HepG2 (cell line): ENCODE measurements around the gene SMAP2. TPM values are rescaled to one million over a fixed set of nuclear protein-coding genes. Genes with fewer than 3 reads are reported as not detected.

ENCODE experiments used
- ATF1 ChIP-seq: IDR thresholded peaks from 2 replicates; pipeline ENCODE4 v1.6.1; 2016; ENCODE audit warnings: mild to moderate bottlenecking, control low read depth
- ATM ChIP-seq: fragments of 450-650 bp; IDR thresholded peaks from 2 replicates; pipeline ENCODE4 v1.7.1; 2017; ENCODE audit warnings: mild to moderate bottlenecking, borderline replicate concordance
- DMAP1 ChIP-seq: IDR thresholded peaks from 2 replicates; pipeline ENCODE4 v1.6.1; 2016
- ERF ChIP-seq: IDR thresholded peaks from 2 replicates; pipeline ENCODE4 v1.6.1; 2018; ENCODE audit warnings: missing biosample characterization, missing genetic modification reagents
- FOSL1 ChIP-seq: sonication (generic); formaldehyde crosslinking; IDR thresholded peaks from 2 replicates; pipeline ENCODE4 v1.9.0; 2021; ENCODE audit warnings: missing genetic modification reagents, borderline replicate concordance
- FOXP1 ChIP-seq, 2 experiments: fragments of 450-650 bp in 1 of 2; IDR thresholded peaks; 2 replicates each; pipeline ENCODE4 v1.6.1; 2017 to 2018; ENCODE audit warnings: antibody characterized with exemption in 1 of 2
- HNF4A ChIP-seq: sonication (generic); formaldehyde crosslinking; IDR thresholded peaks from 2 replicates; pipeline ENCODE4 v1.4.0; 2020; ENCODE audit warnings: missing genetic modification reagents
- MEIS2 ChIP-seq: sonication (generic); formaldehyde crosslinking; IDR thresholded peaks from 2 replicates; pipeline ENCODE4 v1.9.0; 2021; ENCODE audit warnings: mild to moderate bottlenecking, missing genetic modification reagents
- MYNN ChIP-seq: sonication (generic); formaldehyde crosslinking; IDR thresholded peaks from 2 replicates; pipeline ENCODE4 v1.4.0; 2020; ENCODE audit warnings: mild to moderate bottlenecking, low read depth, missing genetic modification reagents
- SMAD1 ChIP-seq: sonication (generic); formaldehyde crosslinking; IDR thresholded peaks from 2 replicates; pipeline ENCODE4 v1.4.0; 2020; ENCODE audit warnings: missing genetic modification reagents, low read depth, mild to moderate bottlenecking, borderline replicate concordance
- ZFP90 ChIP-seq: sonication (generic); formaldehyde crosslinking; IDR thresholded peaks from 2 replicates; pipeline ENCODE4 v1.8.0; 2022; ENCODE audit warnings: missing genetic modification reagents, mild to moderate bottlenecking, inconsistent platforms, borderline replicate concordance
- ZKSCAN8 ChIP-seq: IDR thresholded peaks from 2 replicates; pipeline ENCODE4 v1.6.1; 2016; ENCODE audit warnings: borderline replicate concordance, missing genetic modification reagents, missing compliant biosample characterization
- ZMYM4 ChIP-seq: sonication (generic); formaldehyde crosslinking; IDR thresholded peaks from 2 replicates; pipeline ENCODE4 v1.8.1; 2023; ENCODE audit warnings: mild to moderate bottlenecking, missing genetic modification reagents
- ZNF572 ChIP-seq: sonication (generic); formaldehyde crosslinking; IDR thresholded peaks from 2 replicates; pipeline ENCODE4 v1.5.1; 2020; ENCODE audit warnings: mild to moderate bottlenecking, missing genetic modification reagents
- ZNF781 ChIP-seq: sonication (generic); formaldehyde crosslinking; IDR thresholded peaks from 2 replicates; pipeline ENCODE4 v1.5.1; 2020; ENCODE audit warnings: borderline replicate concordance, mild to moderate bottlenecking, missing genetic modification reagents; ENCODE audit errors: not compliant biosample characterization
- ZNF788 ChIP-seq: sonication (generic); formaldehyde crosslinking; IDR thresholded peaks from 2 replicates; pipeline ENCODE4 v1.5.0; 2020; ENCODE audit warnings: mild to moderate bottlenecking, missing genetic modification reagents, borderline replicate concordance
- ZNF850 ChIP-seq: sonication (generic); formaldehyde crosslinking; conservative IDR thresholded peaks from 2 replicates; pipeline ENCODE4 v1.9.0; 2021; ENCODE audit warnings: mild to moderate bottlenecking, missing genetic modification reagents
- polyA plus RNA-seq, 8 experiments: library from polyadenylated mRNA; depleted of rRNA in 3 of 8; stranded (reverse) in 7 of 8; unstranded in 1 of 8; fragments of >200 nt; fragmentation: Illumina TruSeq in 4 of 8; extraction: Trizol in 4 of 8; gene quantifications; 2 replicates each; pipeline versions ENCODE4 v1.2.1 to v1.2.3, GENCODE V29; 2011 to 2016; ENCODE audit warnings: low read depth in 4 of 8, missing spikeins in 1 of 8, mixed read lengths in 1 of 8; ENCODE audit not compliant: insufficient read depth in 1 of 8
- total RNA-seq, 5 experiments: library from RNA; depleted of rRNA; stranded (reverse); fragments of >200 nt; fragmentation: Illumina TruSeq; extraction: Trizol; gene quantifications; 2 replicates each; pipeline ENCODE4 v1.2.3, GENCODE V29; 2016; ENCODE audit warnings: low read depth in 1 of 5
- TF ChIP-seq, protein P1 (sequence below), 2 experiments: sonication (generic) in 1 of 2; formaldehyde crosslinking in 1 of 2; IDR thresholded peaks; 2 replicates each; pipeline versions ENCODE4 v1.6.1 to v1.9.0; 2014 to 2022; ENCODE audit warnings: antibody characterized with exemption in 1 of 2, borderline replicate concordance in 1 of 2, inconsistent platforms in 1 of 2, low read depth in 1 of 2, missing genetic modification reagents in 1 of 2
- TF ChIP-seq, protein P2 (sequence below): sonication (generic); formaldehyde crosslinking; IDR thresholded peaks from 2 replicates; pipeline ENCODE4 v1.8.0; 2022; ENCODE audit warnings: missing genetic modification reagents, mild to moderate bottlenecking, borderline replicate concordance
- TF ChIP-seq, protein P3 (sequence below): sonication (generic); formaldehyde crosslinking; IDR thresholded peaks from 2 replicates; pipeline ENCODE4 v1.4.0; 2020; ENCODE audit warnings: missing genetic modification reagents
- TF ChIP-seq, protein P4 (sequence below): sonication (generic); formaldehyde crosslinking; IDR thresholded peaks from 2 replicates; pipeline ENCODE4 v1.8.0; 2022; ENCODE audit warnings: mild to moderate bottlenecking, missing genetic modification reagents, moderate library complexity

Gene SMAP2
- total and polyA plus RNA-seq, 2 of the 13 experiments (the other 11 are each of a cell fraction or from before 2014, with no cell fraction given): 19.0 to 22.3 TPM

DNA sequence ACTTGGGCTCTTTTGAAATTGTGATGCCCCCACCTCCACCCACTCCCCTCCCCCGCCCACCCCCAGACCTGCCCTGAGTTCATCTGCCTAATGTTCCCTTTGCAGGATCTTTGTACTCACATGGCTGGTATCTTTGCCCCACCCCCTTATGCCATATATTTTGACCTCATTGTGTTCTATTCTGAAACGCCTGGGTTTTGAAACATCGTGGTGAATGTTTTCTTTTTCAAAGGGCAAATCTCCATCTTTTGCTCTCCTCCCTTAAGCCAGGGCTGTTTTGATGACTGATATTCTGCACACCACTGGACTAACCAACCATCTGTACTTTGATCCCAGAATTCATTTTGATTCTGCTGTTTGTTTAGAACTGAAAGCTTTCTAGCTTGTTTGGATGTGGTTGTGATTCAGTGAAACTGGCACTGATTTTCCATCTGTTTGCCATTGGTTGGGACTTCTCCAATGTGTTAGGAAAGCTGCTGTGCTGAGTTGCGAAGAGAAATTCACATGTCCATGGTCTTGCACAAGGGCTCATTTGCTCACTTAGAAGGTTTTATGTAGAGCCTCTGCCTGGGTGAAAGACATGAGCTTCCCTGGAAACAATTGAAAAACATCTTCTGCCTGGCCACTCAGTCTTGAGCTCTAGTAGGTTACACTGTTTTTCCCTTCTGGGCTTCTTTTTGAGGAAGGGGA is 16.5 kb downstream of the SMAP2 start (continued):
- TF ChIP-seq, protein P1, sequence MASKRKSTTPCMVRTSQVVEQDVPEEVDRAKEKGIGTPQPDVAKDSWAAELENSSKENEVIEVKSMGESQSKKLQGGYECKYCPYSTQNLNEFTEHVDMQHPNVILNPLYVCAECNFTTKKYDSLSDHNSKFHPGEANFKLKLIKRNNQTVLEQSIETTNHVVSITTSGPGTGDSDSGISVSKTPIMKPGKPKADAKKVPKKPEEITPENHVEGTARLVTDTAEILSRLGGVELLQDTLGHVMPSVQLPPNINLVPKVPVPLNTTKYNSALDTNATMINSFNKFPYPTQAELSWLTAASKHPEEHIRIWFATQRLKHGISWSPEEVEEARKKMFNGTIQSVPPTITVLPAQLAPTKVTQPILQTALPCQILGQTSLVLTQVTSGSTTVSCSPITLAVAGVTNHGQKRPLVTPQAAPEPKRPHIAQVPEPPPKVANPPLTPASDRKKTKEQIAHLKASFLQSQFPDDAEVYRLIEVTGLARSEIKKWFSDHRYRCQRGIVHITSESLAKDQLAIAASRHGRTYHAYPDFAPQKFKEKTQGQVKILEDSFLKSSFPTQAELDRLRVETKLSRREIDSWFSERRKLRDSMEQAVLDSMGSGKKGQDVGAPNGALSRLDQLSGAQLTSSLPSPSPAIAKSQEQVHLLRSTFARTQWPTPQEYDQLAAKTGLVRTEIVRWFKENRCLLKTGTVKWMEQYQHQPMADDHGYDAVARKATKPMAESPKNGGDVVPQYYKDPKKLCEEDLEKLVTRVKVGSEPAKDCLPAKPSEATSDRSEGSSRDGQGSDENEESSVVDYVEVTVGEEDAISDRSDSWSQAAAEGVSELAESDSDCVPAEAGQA (IDR thresholded peaks at IDR 0.05; ENCODE audit: low read depth): no peak
- TF ChIP-seq, protein P1 (CRISPR knock-in tag; IDR thresholded peaks at IDR 0.05; ENCODE audit: borderline replicate concordance): no peak
- TF ChIP-seq SMAD1 (CRISPR knock-in tag) (no peak), MYNN (CRISPR knock-in tag) (no peak), DMAP1 (CRISPR knock-in tag) (peak; percentile 52; the same call in 1 of the 2 replicates), MEIS2 (no peak), ZNF572 (CRISPR knock-in tag) (no peak), HNF4A (peak; percentile 94), ATF1 (CRISPR knock-in tag) (no peak), ZNF850 (CRISPR knock-in tag) (no peak), ZNF788 (CRISPR knock-in tag) (no peak), ZNF781 (CRISPR knock-in tag) (no peak), ATM (no peak), FOXP1 (IDR thresholded peaks at IDR 0.05) (no peak), FOXP1 (CRISPR knock-in tag; IDR thresholded peaks at IDR 0.05) (peak; percentile 84; the same call in 1 of the 2 replicates), ZFP90 (CRISPR knock-in tag) (no peak), ZMYM4 (CRISPR knock-in tag) (peak; percentile 79), ZKSCAN8 (CRISPR knock-in tag) (peak; percentile 66; the same call in 1 of the 2 replicates), FOSL1 (no peak), ERF (CRISPR knock-in tag) (peak; percentile 53; the same call in 1 of the 2 replicates)
- TF ChIP-seq, protein P2, sequence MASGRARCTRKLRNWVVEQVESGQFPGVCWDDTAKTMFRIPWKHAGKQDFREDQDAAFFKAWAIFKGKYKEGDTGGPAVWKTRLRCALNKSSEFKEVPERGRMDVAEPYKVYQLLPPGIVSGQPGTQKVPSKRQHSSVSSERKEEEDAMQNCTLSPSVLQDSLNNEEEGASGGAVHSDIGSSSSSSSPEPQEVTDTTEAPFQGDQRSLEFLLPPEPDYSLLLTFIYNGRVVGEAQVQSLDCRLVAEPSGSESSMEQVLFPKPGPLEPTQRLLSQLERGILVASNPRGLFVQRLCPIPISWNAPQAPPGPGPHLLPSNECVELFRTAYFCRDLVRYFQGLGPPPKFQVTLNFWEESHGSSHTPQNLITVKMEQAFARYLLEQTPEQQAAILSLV (CRISPR knock-in tag): no peak
- TF ChIP-seq, protein P3, sequence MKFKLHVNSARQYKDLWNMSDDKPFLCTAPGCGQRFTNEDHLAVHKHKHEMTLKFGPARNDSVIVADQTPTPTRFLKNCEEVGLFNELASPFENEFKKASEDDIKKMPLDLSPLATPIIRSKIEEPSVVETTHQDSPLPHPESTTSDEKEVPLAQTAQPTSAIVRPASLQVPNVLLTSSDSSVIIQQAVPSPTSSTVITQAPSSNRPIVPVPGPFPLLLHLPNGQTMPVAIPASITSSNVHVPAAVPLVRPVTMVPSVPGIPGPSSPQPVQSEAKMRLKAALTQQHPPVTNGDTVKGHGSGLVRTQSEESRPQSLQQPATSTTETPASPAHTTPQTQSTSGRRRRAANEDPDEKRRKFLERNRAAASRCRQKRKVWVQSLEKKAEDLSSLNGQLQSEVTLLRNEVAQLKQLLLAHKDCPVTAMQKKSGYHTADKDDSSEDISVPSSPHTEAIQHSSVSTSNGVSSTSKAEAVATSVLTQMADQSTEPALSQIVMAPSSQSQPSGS (CRISPR knock-in tag): 0 out of 2 replicates have a peak, but pooled peaks have one; percentile 20
- TF ChIP-seq, protein P4, sequence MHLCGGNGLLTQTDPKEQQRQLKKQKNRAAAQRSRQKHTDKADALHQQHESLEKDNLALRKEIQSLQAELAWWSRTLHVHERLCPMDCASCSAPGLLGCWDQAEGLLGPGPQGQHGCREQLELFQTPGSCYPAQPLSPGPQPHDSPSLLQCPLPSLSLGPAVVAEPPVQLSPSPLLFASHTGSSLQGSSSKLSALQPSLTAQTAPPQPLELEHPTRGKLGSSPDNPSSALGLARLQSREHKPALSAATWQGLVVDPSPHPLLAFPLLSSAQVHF (CRISPR knock-in tag): no peak
